ENCODE data around the gene FAM13C. TPM values are rescaled to one million over a fixed set of nuclear protein-coding genes. Genes with fewer than 3 reads are reported as not detected.

The FAM13C gene
- total RNA-seq, 1 experiment from 2014 or later: 0.18 TPM

- H3K27me3 ChIP-seq (replicated peaks; ENCODE audit: control insufficient read depth, insufficient read depth, low read length): peaks cover 1% of the 10 kb centered on the region
- Mint-ChIP-seq H3K27ac (ENCODE audit: unreplicated experiment) (no peak overlapping the region), H3K9me3 (ENCODE audit: unreplicated experiment) (no peaks in the 10 kb centered on the region), H3K27me3 (ENCODE audit: insufficient read depth, unreplicated experiment) (peaks cover 24% of the 10 kb centered on the region), H3K4me1 (ENCODE audit: low read depth, unreplicated experiment) (no peaks in the 10 kb centered on the region), H3K36me3 (ENCODE audit: insufficient read depth, unreplicated experiment) (no peaks in the 10 kb centered on the region), H3K4me3 (ENCODE audit: unreplicated experiment) (no peak overlapping the region)
- no peak overlapping the region for H3K4me3 ChIP-seq (ENCODE audit: low read depth, low read length)
- ChIA-PET CTCF (no interaction called here), POLR2A (no interaction called here)
- no peaks in the 10 kb centered on the region for H3K4me1 ChIP-seq
- no peaks in the 10 kb centered on the region for H3K9me3 ChIP-seq
- no peak for DNase-seq
- H3K36me3 ChIP-seq (ENCODE audit: control insufficient read depth, insufficient read depth, low read length): no peaks in the 10 kb centered on the region
- intact Hi-C loops (cut with micrococcal nuclease; ENCODE audit: unreplicated experiment): no loop called here
- no TSS peak for BruUV-seq (replicated peaks)
- no peak for TF ChIP-seq CTCF (IDR thresholded peaks at IDR 0.05; ENCODE audit: insufficient read depth in 1 of 2, low read depth in 1 of 2, low read length in 1 of 2, severe bottlenecking in 1 of 2, unreplicated experiment in 1 of 2)
These were observed 22.1 kb downstream of the FAM13C start for GRCh38 chr10:59340285-59340684.

GRCh38 chr10:59339351-59339750, 23.0 kb downstream of the FAM13C start:
- H3K4me3 Mint-ChIP-seq (ENCODE audit: unreplicated experiment): no peak overlapping the region
- H3K27ac Mint-ChIP-seq (ENCODE audit: unreplicated experiment): no peak overlapping the region
- no peaks in the 10 kb centered on the region for H3K4me1 Mint-ChIP-seq (ENCODE audit: low read depth, unreplicated experiment)
- no peaks in the 10 kb centered on the region for H3K4me1 ChIP-seq
- H3K27me3 ChIP-seq (replicated peaks; ENCODE audit: control insufficient read depth, insufficient read depth, low read length): peaks cover 1% of the 10 kb centered on the region
- H3K4me3 ChIP-seq (ENCODE audit: low read depth, low read length): no peak overlapping the region
- no peak for DNase-seq
- H3K36me3 ChIP-seq (ENCODE audit: control insufficient read depth, insufficient read depth, low read length): no peaks in the 10 kb centered on the region
- no peaks in the 10 kb centered on the region for H3K36me3 Mint-ChIP-seq (ENCODE audit: insufficient read depth, unreplicated experiment)
- H3K9me3 ChIP-seq: no peaks in the 10 kb centered on the region
- no peak for TF ChIP-seq CTCF (IDR thresholded peaks at IDR 0.05; ENCODE audit: insufficient read depth in 1 of 2, low read depth in 1 of 2, low read length in 1 of 2, severe bottlenecking in 1 of 2, unreplicated experiment in 1 of 2)
- H3K9me3 Mint-ChIP-seq (ENCODE audit: unreplicated experiment): no peaks in the 10 kb centered on the region
- ChIA-PET CTCF (no interaction called here), POLR2A (no interaction called here)
- BruUV-seq (replicated peaks): no TSS peak
- H3K27me3 Mint-ChIP-seq (ENCODE audit: insufficient read depth, unreplicated experiment): peaks cover 20% of the 10 kb centered on the region
- intact Hi-C loops (cut with micrococcal nuclease; ENCODE audit: unreplicated experiment): no loop called here

GRCh38 chr10:59337201-59337652, 25.1 kb downstream of the FAM13C start:
- peaks cover 20% of the 10 kb centered on the region for H3K27me3 Mint-ChIP-seq (ENCODE audit: insufficient read depth, unreplicated experiment)

More at GRCh38 chr10:59337201-59337652, 25.1 kb downstream of the FAM13C start:
- H3K9me3 ChIP-seq: no peaks in the 10 kb centered on the region
- no peaks in the 10 kb centered on the region for H3K36me3 ChIP-seq (ENCODE audit: control insufficient read depth, insufficient read depth, low read length)
- H3K4me1 ChIP-seq: no peaks in the 10 kb centered on the region
- H3K4me3 Mint-ChIP-seq (ENCODE audit: unreplicated experiment): no peak overlapping the region
- BruUV-seq (replicated peaks): no TSS peak
- TF ChIP-seq CTCF (IDR thresholded peaks at IDR 0.05; ENCODE audit: insufficient read depth in 1 of 2, low read depth in 1 of 2, low read length in 1 of 2, severe bottlenecking in 1 of 2, unreplicated experiment in 1 of 2): no peak
- H3K27me3 ChIP-seq (replicated peaks; ENCODE audit: control insufficient read depth, insufficient read depth, low read length): peaks cover 1% of the 10 kb centered on the region
- ChIA-PET CTCF (no interaction called here), POLR2A (no interaction called here)
- H3K27ac Mint-ChIP-seq (ENCODE audit: unreplicated experiment): no peak overlapping the region
- no peaks in the 10 kb centered on the region for H3K9me3 Mint-ChIP-seq (ENCODE audit: unreplicated experiment)
- no peak overlapping the region for H3K4me3 ChIP-seq (ENCODE audit: low read depth, low read length)
- H3K36me3 Mint-ChIP-seq (ENCODE audit: insufficient read depth, unreplicated experiment): no peaks in the 10 kb centered on the region
- H3K4me1 Mint-ChIP-seq (ENCODE audit: low read depth, unreplicated experiment): no peaks in the 10 kb centered on the region
- intact Hi-C loops (cut with micrococcal nuclease; ENCODE audit: unreplicated experiment): no loop called here
- no peak for DNase-seq
